GM23338 (cell line): ENCODE data around the gene PAPPA2.

Source experiments
- CREB1 ChIP-seq: fragments of 250-450 bp; sonication (Bioruptor Pico); IDR thresholded peaks from 2 replicates; pipeline ENCODE4 v1.5.0; 2020; ENCODE audit warnings: low read depth, mild to moderate bottlenecking, moderate library complexity
- EZH2 ChIP-seq: fragments of 200-600 bp; sonication (generic); IDR thresholded peaks from one replicate; pipeline ENCODE4 v1.8.0; 2017; ENCODE audit warnings: antibody characterized with exemption, mild to moderate bottlenecking, low read depth; ENCODE audit not compliant: unreplicated experiment
- EZH2phosphoT487 ChIP-seq: fragments of 200-600 bp; sonication (generic); IDR thresholded peaks from one replicate; pipeline ENCODE4 v1.8.1; 2018; ENCODE audit warnings: antibody characterized with exemption; ENCODE audit not compliant: unreplicated experiment
- JUNB ChIP-seq: IDR thresholded peaks from one replicate; pipeline ENCODE4 v1.6.1; 2016; ENCODE audit warnings: antibody characterized with exemption; ENCODE audit not compliant: unreplicated experiment
- REST ChIP-seq: IDR thresholded peaks from one replicate; pipeline ENCODE4 v1.6.1; 2018; ENCODE audit warnings: antibody characterized with exemption; ENCODE audit not compliant: unreplicated experiment
- TF ChIP-seq, protein P1 (sequence below), 2 experiments: fragments of 200-600 bp in 1 of 2; sonication (generic) in 1 of 2; conservative IDR thresholded peaks; 2 replicates each; pipeline versions ENCODE4 v1.5.1 to v1.6.1; 2016 to 2017; ENCODE audit warnings: antibody characterized with exemption in 2 of 2, low read depth in 2 of 2, mild to moderate bottlenecking in 2 of 2, moderate library complexity in 1 of 2

DNA sequence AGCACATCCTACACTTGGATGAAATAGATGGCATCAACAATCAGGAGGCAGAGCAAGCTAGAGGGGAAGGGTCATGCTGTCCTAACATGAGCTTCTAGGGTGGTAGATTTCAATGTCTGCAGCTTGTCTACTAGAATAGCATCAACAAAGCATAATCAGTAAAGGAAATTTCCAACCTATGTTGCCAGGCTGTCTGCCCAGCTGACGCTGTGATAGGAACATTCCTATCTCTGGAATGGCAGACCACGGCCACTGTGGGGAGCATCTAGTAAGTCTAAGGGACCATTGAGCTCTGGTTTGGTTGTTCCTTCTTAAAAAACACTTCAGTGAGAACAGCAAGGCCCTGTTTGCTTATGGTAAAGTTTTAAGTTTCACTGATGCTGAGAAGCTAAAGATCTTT lies 206.8 kb downstream of the PAPPA2 start:
- TF ChIP-seq, protein P1, sequence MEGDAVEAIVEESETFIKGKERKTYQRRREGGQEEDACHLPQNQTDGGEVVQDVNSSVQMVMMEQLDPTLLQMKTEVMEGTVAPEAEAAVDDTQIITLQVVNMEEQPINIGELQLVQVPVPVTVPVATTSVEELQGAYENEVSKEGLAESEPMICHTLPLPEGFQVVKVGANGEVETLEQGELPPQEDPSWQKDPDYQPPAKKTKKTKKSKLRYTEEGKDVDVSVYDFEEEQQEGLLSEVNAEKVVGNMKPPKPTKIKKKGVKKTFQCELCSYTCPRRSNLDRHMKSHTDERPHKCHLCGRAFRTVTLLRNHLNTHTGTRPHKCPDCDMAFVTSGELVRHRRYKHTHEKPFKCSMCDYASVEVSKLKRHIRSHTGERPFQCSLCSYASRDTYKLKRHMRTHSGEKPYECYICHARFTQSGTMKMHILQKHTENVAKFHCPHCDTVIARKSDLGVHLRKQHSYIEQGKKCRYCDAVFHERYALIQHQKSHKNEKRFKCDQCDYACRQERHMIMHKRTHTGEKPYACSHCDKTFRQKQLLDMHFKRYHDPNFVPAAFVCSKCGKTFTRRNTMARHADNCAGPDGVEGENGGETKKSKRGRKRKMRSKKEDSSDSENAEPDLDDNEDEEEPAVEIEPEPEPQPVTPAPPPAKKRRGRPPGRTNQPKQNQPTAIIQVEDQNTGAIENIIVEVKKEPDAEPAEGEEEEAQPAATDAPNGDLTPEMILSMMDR (conservative IDR thresholded peaks at IDR 0.05; ENCODE audit: low read depth in 2 of 2) = no peak
- TF ChIP-seq JUNB (no peak), REST (no peak), EZH2 (no peak), EZH2phosphoT487 (no peak), CREB1 (CRISPR knock-in tag) (no peak)
